ENCODE data around the gene SLC6A2. TPM values are rescaled to one million over a fixed set of nuclear protein-coding genes. Genes with fewer than 3 reads are reported as not detected.

Gene SLC6A2
- total and polyA plus RNA-seq, 7 experiments from 2014 or later, result not detected

GRCh38 chr16:55668340-55669281, 12.8 kb downstream of the SLC6A2 start:
- Histone ChIP-seq H3K27me3 (ENCODE audit: control insufficient read depth in 2 of 2, insufficient read depth in 2 of 2, low read length in 2 of 2) (no peaks in the 10 kb centered on the region), H3K27ac (ENCODE audit: low read depth, low read length) (no peak overlapping the region), H3K9me3 (ENCODE audit: control insufficient read depth in 2 of 3, low read length in 3 of 3) (no peaks in the 10 kb centered on the region), H3K4me3 (ENCODE audit: low read length) (no peak overlapping the region), H3K36me3 (ENCODE audit: control insufficient read depth in 2 of 3, insufficient read depth in 3 of 3, low read length in 3 of 3) (no peaks in the 10 kb centered on the region), H3K4me1 (ENCODE audit: control insufficient read depth in 2 of 2, insufficient read depth in 2 of 2, low read length in 2 of 2) (no peaks in the 10 kb centered on the region)
- Mint-ChIP-seq H3K27ac (no peak overlapping the region), H3K9me3 (peaks cover 0 to 4% (median under 1%) of the 10 kb centered on the region in 11 donors), H3K36me3 (peaks cover 0 to under 1% (median 0%) of the 10 kb centered on the region in 5 donors), H3K4me1 (no peaks in the 10 kb centered on the region), H3K4me3 (no peak overlapping the region), H3K27me3 (peaks cover 0 to 17% (median 4%) of the 10 kb centered on the region in 5 donors)
- intact Hi-C loops (cut with micrococcal nuclease), result no loop called here
- DNase-seq (no peak), ATAC-seq (no peak)
- ChIA-PET POLR2A (no interaction called here), CTCF (no interaction called here)

DNA sequence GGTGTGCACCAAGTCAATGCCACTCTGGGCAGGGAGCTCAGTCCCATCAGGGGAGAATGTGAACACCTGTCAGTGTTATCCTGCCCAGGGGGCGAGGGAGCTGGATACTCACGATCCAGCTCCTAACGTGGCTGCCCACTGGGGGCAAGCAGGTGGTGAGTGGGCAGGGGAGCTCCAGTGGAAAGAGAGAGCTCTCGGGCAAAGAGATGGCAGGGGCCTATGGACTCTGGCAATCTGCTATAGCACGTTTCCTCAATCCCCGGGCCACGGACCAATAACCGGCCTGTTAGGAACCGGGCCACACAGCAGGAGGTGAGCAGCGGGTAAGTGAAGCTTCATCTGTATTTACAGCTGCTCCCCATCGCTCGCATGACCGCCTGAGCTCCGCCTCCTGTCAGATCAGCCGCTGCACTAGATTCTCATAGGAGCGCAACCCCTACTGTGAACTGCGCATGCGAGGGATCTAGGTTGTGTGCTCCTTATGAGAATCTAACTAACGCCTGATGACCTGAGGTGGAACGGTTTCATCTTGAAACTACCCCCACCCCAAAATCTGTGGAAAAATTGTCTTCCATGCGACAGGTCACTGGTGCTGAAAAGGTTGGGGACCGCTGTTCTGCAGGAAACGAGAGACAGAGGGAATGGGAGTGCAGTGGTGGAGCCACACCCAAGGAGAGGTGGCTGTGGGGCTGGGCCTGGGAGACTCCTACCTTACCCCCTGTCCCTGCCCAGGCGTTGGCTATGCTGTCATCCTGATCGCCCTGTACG, 15.6 kb downstream of the SLC6A2 start:
- no peak overlapping the region for H3K27ac Mint-ChIP-seq
- POLR2A ChIA-PET, result no interaction called here
- H3K9me3 Mint-ChIP-seq, result peaks cover 0 to 3% (median 0%) of the 10 kb centered on the region in 11 donors
- no peak overlapping the region for H3K4me3 Mint-ChIP-seq
- peaks cover 0 to 12% (median 4%) of the 10 kb centered on the region in 5 donors for H3K27me3 Mint-ChIP-seq
- DNase-seq (no peak), ATAC-seq (no peak)
- CTCF ChIA-PET, result no interaction called here
- H3K27me3 ChIP-seq (ENCODE audit: control insufficient read depth in 2 of 2, insufficient read depth in 2 of 2, low read length in 2 of 2), result no peaks in the 10 kb centered on the region
- no peaks in the 10 kb centered on the region for H3K9me3 ChIP-seq (ENCODE audit: control insufficient read depth in 2 of 3, low read length in 3 of 3)
- no peaks in the 10 kb centered on the region for H3K4me1 ChIP-seq (ENCODE audit: control insufficient read depth in 2 of 2, insufficient read depth in 2 of 2, low read length in 2 of 2)
- intact Hi-C loops (cut with micrococcal nuclease), result no loop called here
- H3K36me3 Mint-ChIP-seq, result no peaks in the 10 kb centered on the region
- no peak overlapping the region for H3K27ac ChIP-seq (ENCODE audit: low read depth, low read length)
- H3K4me1 Mint-ChIP-seq, result no peaks in the 10 kb centered on the region
- no peak overlapping the region for H3K4me3 ChIP-seq (ENCODE audit: low read length)
- H3K36me3 ChIP-seq (ENCODE audit: control insufficient read depth in 2 of 3, insufficient read depth in 3 of 3, low read length in 3 of 3), result no peaks in the 10 kb centered on the region

DNA sequence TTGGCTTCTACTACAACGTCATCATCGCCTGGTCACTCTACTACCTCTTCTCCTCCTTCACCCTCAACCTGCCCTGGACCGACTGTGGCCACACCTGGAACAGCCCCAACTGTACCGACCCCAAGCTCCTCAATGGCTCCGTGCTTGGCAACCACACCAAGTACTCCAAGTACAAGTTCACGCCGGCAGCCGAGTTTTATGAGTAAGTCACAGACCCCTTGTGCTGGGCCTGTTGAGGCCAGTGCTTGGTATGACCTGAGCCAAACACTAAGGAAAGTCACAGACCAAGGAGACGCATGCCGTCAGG, 16.1 kb downstream of the SLC6A2 start:
- Histone ChIP-seq H3K4me3 (ENCODE audit: low read length) (no peak overlapping the region), H3K36me3 (ENCODE audit: control insufficient read depth in 2 of 3, insufficient read depth in 3 of 3, low read length in 3 of 3) (no peaks in the 10 kb centered on the region), H3K9me3 (ENCODE audit: control insufficient read depth in 2 of 3, low read length in 3 of 3) (no peaks in the 10 kb centered on the region), H3K4me1 (ENCODE audit: control insufficient read depth in 2 of 2, insufficient read depth in 2 of 2, low read length in 2 of 2) (no peaks in the 10 kb centered on the region), H3K27ac (ENCODE audit: low read depth, low read length) (no peak overlapping the region), H3K27me3 (ENCODE audit: control insufficient read depth in 2 of 2, insufficient read depth in 2 of 2, low read length in 2 of 2) (no peaks in the 10 kb centered on the region)
- ChIA-PET CTCF (no interaction called here), POLR2A (no interaction called here)
- H3K27me3 Mint-ChIP-seq, result peaks cover 0 to 7% (median 4%) of the 10 kb centered on the region in 5 donors
- H3K4me1 Mint-ChIP-seq, result no peaks in the 10 kb centered on the region
- peaks cover 0 to 3% (median 0%) of the 10 kb centered on the region in 11 donors for H3K9me3 Mint-ChIP-seq
- DNase-seq (no peak), ATAC-seq (no peak)
- H3K36me3 Mint-ChIP-seq, result no peaks in the 10 kb centered on the region
- H3K27ac Mint-ChIP-seq, result no peak overlapping the region
- intact Hi-C loops (cut with micrococcal nuclease), result no loop called here
- no peak overlapping the region for H3K4me3 Mint-ChIP-seq

- Histone ChIP-seq H3K4me3 (ENCODE audit: low read length) (no peak overlapping the region), H3K9me3 (ENCODE audit: control insufficient read depth in 2 of 3, low read length in 3 of 3) (no peaks in the 10 kb centered on the region), H3K27ac (ENCODE audit: low read depth, low read length) (no peak overlapping the region), H3K36me3 (ENCODE audit: control insufficient read depth in 2 of 3, insufficient read depth in 3 of 3, low read length in 3 of 3) (no peaks in the 10 kb centered on the region), H3K27me3 (ENCODE audit: control insufficient read depth in 2 of 2, insufficient read depth in 2 of 2, low read length in 2 of 2) (no peaks in the 10 kb centered on the region), H3K4me1 (ENCODE audit: control insufficient read depth in 2 of 2, insufficient read depth in 2 of 2, low read length in 2 of 2) (no peaks in the 10 kb centered on the region)
- Mint-ChIP-seq H3K27me3 (peaks cover 0 to 7% (median 4%) of the 10 kb centered on the region in 5 donors), H3K4me1 (no peaks in the 10 kb centered on the region), H3K4me3 (no peak overlapping the region), H3K27ac (no peak overlapping the region), H3K36me3 (no peaks in the 10 kb centered on the region), H3K9me3 (peaks cover 0 to 3% (median 0%) of the 10 kb centered on the region in 11 donors)
- ChIA-PET CTCF (no interaction called here), POLR2A (no interaction called here)
- no peak for ATAC-seq
- no peak for DNase-seq
- intact Hi-C loops (cut with micrococcal nuclease), result no loop called here
Measured at GRCh38 chr16:55672471-55672870, 16.7 kb downstream of the SLC6A2 start.

- no peak for ATAC-seq
Measured at GRCh38 chr16:55678161-55678821, 22.5 kb downstream of the SLC6A2 start.

GRCh38 chr16:55682086-55682485, 26.3 kb downstream of the SLC6A2 start:
- peaks cover 0 to 20% (median 5%) of the 10 kb centered on the region in 5 donors for H3K27me3 Mint-ChIP-seq
- intact Hi-C loops (cut with micrococcal nuclease), result no loop called here
- Histone ChIP-seq H3K36me3 (ENCODE audit: control insufficient read depth in 2 of 3, insufficient read depth in 3 of 3, low read length in 3 of 3) (no peaks in the 10 kb centered on the region), H3K27me3 (ENCODE audit: control insufficient read depth in 2 of 2, insufficient read depth in 2 of 2, low read length in 2 of 2) (no peaks in the 10 kb centered on the region), H3K4me1 (ENCODE audit: control insufficient read depth in 2 of 2, insufficient read depth in 2 of 2, low read length in 2 of 2) (no peaks in the 10 kb centered on the region), H3K27ac (ENCODE audit: low read depth, low read length) (no peak overlapping the region), H3K4me3 (ENCODE audit: low read length) (no peak overlapping the region), H3K9me3 (ENCODE audit: control insufficient read depth in 2 of 3, low read length in 3 of 3) (no peaks in the 10 kb centered on the region)
- ATAC-seq (no peak), DNase-seq (no peak)
- H3K36me3 Mint-ChIP-seq, result no peaks in the 10 kb centered on the region
- ChIA-PET CTCF (no interaction called here), POLR2A (no interaction called here)
- no peak overlapping the region for H3K4me3 Mint-ChIP-seq
- H3K4me1 Mint-ChIP-seq, result no peaks in the 10 kb centered on the region
- H3K9me3 Mint-ChIP-seq, result peaks cover 0 to 5% (median 0%) of the 10 kb centered on the region in 11 donors
- H3K27ac Mint-ChIP-seq, result no peak overlapping the region

More at GRCh38 chr16:55678161-55678821, 22.5 kb downstream of the SLC6A2 start:
- ChIA-PET CTCF (no interaction called here), POLR2A (no interaction called here)
- no peaks in the 10 kb centered on the region for H3K27me3 ChIP-seq (ENCODE audit: control insufficient read depth in 2 of 2, insufficient read depth in 2 of 2, low read length in 2 of 2)
- no peak overlapping the region for H3K27ac ChIP-seq (ENCODE audit: low read depth, low read length)
- H3K36me3 ChIP-seq (ENCODE audit: control insufficient read depth in 2 of 3, insufficient read depth in 3 of 3, low read length in 3 of 3), result no peaks in the 10 kb centered on the region
- H3K4me1 Mint-ChIP-seq, result no peaks in the 10 kb centered on the region
- no peak for DNase-seq
- intact Hi-C loops (cut with micrococcal nuclease), result no loop called here
- H3K27ac Mint-ChIP-seq, result no peak overlapping the region
- no peaks in the 10 kb centered on the region for H3K9me3 Mint-ChIP-seq
- H3K4me3 Mint-ChIP-seq, result no peak overlapping the region
- H3K4me1 ChIP-seq (ENCODE audit: control insufficient read depth in 2 of 2, insufficient read depth in 2 of 2, low read length in 2 of 2), result no peaks in the 10 kb centered on the region
- peaks cover 0 to 8% (median 7%) of the 10 kb centered on the region in 5 donors for H3K27me3 Mint-ChIP-seq
- no peak overlapping the region for H3K4me3 ChIP-seq (ENCODE audit: low read length)
- no peaks in the 10 kb centered on the region for H3K36me3 Mint-ChIP-seq
- H3K9me3 ChIP-seq (ENCODE audit: control insufficient read depth in 2 of 3, low read length in 3 of 3), result no peaks in the 10 kb centered on the region

Measured in naive thymus-derived CD4-positive, alpha-beta T cell (primary cell).